ENCODE measurements around the gene RAD23A. TPM values are rescaled to one million over a fixed set of nuclear protein-coding genes. Genes with fewer than 3 reads are reported as not detected.
A peak's percentile ranks its signal among the peaks of the same experiment; 100 is the strongest.

Gene RAD23A
- polyA plus RNA-seq, 4 donors = 93.0 to 114 (median 98.4) TPM

DNA sequence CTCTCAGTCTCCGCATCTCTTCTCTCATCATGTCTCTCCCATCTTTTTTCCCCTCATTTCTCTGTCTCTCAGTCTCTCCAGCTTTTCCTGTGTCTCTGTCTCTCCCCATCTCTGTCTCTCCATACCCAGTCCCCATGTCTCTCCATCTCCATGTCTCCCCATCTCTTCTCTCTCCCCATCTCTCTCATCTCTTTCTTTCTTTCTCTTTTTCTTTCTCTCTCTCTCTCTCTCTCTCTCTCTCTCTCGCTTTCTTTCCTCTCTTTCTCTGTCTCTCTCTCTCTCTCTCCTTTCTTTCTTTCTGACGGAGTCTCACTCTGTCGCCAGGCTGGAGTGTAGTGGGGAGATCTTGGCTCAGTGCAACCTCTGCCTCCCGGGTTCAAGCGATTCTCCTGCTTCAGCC, 37.0 kb downstream of the RAD23A start:
- DNase-seq (no peak), FAIRE-seq (no peak)
- Histone ChIP-seq H3K4me3 (ENCODE audit: low read depth in 1 of 3, low read length in 3 of 3) (no peak overlapping the region), H3K27me3 (ENCODE audit: control insufficient read depth in 3 of 3, insufficient read depth in 3 of 3, low read length in 3 of 3) (peaks cover 0 to 57% (median 0%) of the 10 kb centered on the region in 3 donors), H3K36me3 (ENCODE audit: control insufficient read depth in 3 of 3, insufficient read depth in 2 of 3, low read depth in 1 of 3, low read length in 3 of 3) (no peaks in the 10 kb centered on the region), H3K9me3 (ENCODE audit: control insufficient read depth in 2 of 2, insufficient read depth in 1 of 2, low read depth in 1 of 2, low read length in 1 of 2) (no peaks in the 10 kb centered on the region), H3K27ac (ENCODE audit: low read depth in 1 of 3, low read length in 2 of 3) (no peak overlapping the region), H3K4me1 (ENCODE audit: control insufficient read depth in 3 of 3, insufficient read depth in 2 of 3, low read depth in 1 of 3, low read length in 2 of 3) (peaks cover 0 to 17% (median 0%) of the 10 kb centered on the region in 3 donors)
- 73 to 88% (median 82%) methylated on average over 6 of the region's 6 CpGs for WGBS, 3 donors

DNA sequence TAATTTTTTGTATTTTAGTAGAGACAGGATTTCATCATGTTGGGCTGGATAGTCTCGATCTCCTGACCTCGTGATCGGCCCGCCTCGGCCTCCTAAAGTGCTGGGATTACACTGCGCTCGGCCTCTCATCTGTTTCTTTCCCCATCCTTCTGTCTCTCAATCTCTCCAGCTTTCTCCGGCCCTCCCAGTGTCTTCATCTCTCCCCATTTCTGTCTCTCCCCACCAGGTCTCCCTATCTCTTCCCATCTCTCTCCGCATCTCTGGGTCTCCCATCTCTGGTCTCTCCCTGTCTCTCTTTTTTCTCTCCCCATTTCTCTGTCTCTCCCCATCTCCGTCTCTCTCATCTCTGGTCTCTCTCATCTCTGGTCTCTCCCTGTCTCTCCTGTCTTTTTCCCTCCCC, 37.4 kb downstream of the RAD23A start:
- H3K36me3 ChIP-seq (ENCODE audit: control insufficient read depth in 3 of 3, insufficient read depth in 2 of 3, low read depth in 1 of 3, low read length in 3 of 3) = no peaks in the 10 kb centered on the region
- H3K4me1 ChIP-seq (ENCODE audit: control insufficient read depth in 3 of 3, insufficient read depth in 2 of 3, low read depth in 1 of 3, low read length in 2 of 3) = peaks cover 0 to 17% (median 0%) of the 10 kb centered on the region in 3 donors
- DNase-seq (no peak), FAIRE-seq (no peak)
- H3K27me3 ChIP-seq (ENCODE audit: control insufficient read depth in 3 of 3, insufficient read depth in 3 of 3, low read length in 3 of 3) = peaks cover 0 to 62% (median 0%) of the 10 kb centered on the region in 3 donors
- peak overlapping the region in 1 of 3 donors; percentile 3 for H3K4me3 ChIP-seq (ENCODE audit: low read depth in 1 of 3, low read length in 3 of 3)
- H3K9me3 ChIP-seq (ENCODE audit: control insufficient read depth in 2 of 2, insufficient read depth in 1 of 2, low read depth in 1 of 2, low read length in 1 of 2) = no peaks in the 10 kb centered on the region
- H3K27ac ChIP-seq (ENCODE audit: low read depth in 1 of 3, low read length in 2 of 3) = no peak overlapping the region
- 9 to 51% (median 29%) methylated on average over 9 to 10 of the region's 10 CpGs for WGBS, 3 donors

DNA sequence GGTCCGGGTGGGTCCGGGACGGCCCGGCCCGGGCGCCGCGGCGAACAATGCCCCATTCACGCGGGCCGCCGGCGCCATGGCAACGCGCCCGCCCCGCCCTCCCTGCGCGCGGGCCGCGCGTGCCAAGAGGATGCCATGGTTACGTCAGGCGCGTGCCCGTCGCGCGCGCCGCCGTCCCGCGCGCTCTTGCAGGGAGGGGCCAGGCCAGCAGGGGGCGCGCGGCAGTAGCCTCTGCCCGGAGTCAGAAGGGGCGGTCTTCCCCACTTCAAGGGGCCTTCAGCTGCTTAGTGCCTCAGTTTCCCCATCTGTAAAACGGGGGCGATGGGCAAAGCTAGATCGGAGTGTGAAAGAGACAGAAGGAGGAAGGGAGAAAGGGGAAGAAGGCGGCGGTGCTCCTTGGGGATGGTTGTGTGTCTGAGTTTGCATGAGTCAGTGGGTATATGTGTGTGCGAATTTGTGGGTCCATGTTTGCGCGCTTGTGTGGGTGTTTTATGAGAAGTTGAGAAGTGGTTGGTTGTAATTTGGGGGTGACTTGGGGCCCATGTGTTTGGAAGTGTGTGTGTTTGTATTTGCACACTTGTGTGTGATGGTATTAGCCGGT, 38.0 kb downstream of the RAD23A start:
- Histone ChIP-seq H3K9me3 (ENCODE audit: control insufficient read depth in 2 of 2, insufficient read depth in 1 of 2, low read depth in 1 of 2, low read length in 1 of 2) (no peaks in the 10 kb centered on the region), H3K4me1 (ENCODE audit: control insufficient read depth in 3 of 3, insufficient read depth in 2 of 3, low read depth in 1 of 3, low read length in 2 of 3) (peaks cover 0 to 17% (median 0%) of the 10 kb centered on the region in 3 donors), H3K4me3 (ENCODE audit: low read depth in 1 of 3, low read length in 3 of 3) (peak overlapping the region in 1 of 3 donors; percentile 3), H3K36me3 (ENCODE audit: control insufficient read depth in 3 of 3, insufficient read depth in 2 of 3, low read depth in 1 of 3, low read length in 3 of 3) (no peaks in the 10 kb centered on the region), H3K27me3 (ENCODE audit: control insufficient read depth in 3 of 3, insufficient read depth in 3 of 3, low read length in 3 of 3) (peaks cover 0 to 65% (median 0%) of the 10 kb centered on the region in 3 donors), H3K27ac (ENCODE audit: low read depth in 1 of 3, low read length in 2 of 3) (no peak overlapping the region)
- no peak for FAIRE-seq
- WGBS, 3 donors = 7 to 9% (median 8%) methylated on average over 44 to 51 of the region's 51 CpGs
- peak; percentile 70 to 90 for DNase-seq

DNA sequence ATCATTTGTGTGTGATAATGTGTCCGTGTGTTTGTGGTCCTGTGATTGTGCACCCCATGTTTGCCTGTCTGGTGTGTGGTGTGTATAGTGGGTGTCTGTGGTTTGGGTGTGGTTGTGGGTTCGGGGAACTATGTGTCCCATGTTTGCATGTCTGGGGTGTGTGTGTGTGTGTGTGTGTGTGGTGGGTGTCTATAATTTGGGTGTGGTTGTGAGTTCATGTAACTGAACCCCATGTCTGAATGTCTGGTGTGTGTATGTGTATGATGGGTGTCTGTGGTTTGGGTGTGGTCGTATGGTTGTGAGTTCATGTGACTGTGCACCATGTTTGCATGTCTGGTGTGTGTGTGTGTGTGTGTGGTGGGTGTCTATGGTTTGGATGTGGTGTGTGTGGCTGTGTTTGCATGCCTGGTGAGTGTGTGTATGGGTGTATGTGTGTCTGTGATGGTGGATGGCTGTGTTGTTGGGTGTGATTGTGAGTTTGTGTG, 38.5 kb downstream of the RAD23A start:
- H3K36me3 ChIP-seq (ENCODE audit: control insufficient read depth in 3 of 3, insufficient read depth in 2 of 3, low read depth in 1 of 3, low read length in 3 of 3) = no peaks in the 10 kb centered on the region
- H3K4me3 ChIP-seq (ENCODE audit: low read depth in 1 of 3, low read length in 3 of 3) = no peak overlapping the region
- 55 to 71% (median 59%) methylated on average over 3 of the region's 3 CpGs for WGBS, 3 donors
- DNase-seq (no peak), FAIRE-seq (no peak)
- peak overlapping the region in 1 of 3 donors; percentile 52 for H3K27ac ChIP-seq (ENCODE audit: low read depth in 1 of 3, low read length in 2 of 3)
- peaks cover 0 to 17% (median 0%) of the 10 kb centered on the region in 3 donors for H3K4me1 ChIP-seq (ENCODE audit: control insufficient read depth in 3 of 3, insufficient read depth in 2 of 3, low read depth in 1 of 3, low read length in 2 of 3)
- peaks cover 0 to 67% (median 0%) of the 10 kb centered on the region in 3 donors for H3K27me3 ChIP-seq (ENCODE audit: control insufficient read depth in 3 of 3, insufficient read depth in 3 of 3, low read length in 3 of 3)
- no peaks in the 10 kb centered on the region for H3K9me3 ChIP-seq (ENCODE audit: control insufficient read depth in 2 of 2, insufficient read depth in 1 of 2, low read depth in 1 of 2, low read length in 1 of 2)

DNA sequence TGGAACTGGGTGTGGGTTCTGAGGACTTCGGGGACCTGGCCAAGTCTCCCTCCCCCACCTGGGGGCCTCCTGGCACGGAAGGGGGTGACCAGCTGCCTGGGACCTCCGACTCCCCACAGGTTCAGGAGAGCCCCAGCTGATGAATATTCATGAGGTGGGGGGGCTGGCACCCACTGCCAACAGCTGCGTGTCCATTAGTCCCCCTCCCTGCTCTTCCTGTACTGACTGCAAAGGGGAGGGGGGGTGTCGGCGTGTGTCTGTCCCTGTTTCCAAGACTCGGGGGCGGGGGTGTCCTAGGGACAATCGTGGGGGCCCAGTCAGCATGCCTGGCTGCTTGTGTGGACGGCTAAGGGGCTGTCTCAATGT, 39.0 kb downstream of the RAD23A start:
- 19 to 30% (median 28%) methylated on average over 10 of the region's 10 CpGs for WGBS, 3 donors
- H3K4me1 ChIP-seq (ENCODE audit: control insufficient read depth in 3 of 3, insufficient read depth in 2 of 3, low read depth in 1 of 3, low read length in 2 of 3) = peaks cover 0 to 17% (median 0%) of the 10 kb centered on the region in 3 donors
- no peaks in the 10 kb centered on the region for H3K36me3 ChIP-seq (ENCODE audit: control insufficient read depth in 3 of 3, insufficient read depth in 2 of 3, low read depth in 1 of 3, low read length in 3 of 3)
- no peaks in the 10 kb centered on the region for H3K9me3 ChIP-seq (ENCODE audit: control insufficient read depth in 2 of 2, insufficient read depth in 1 of 2, low read depth in 1 of 2, low read length in 1 of 2)
- no peak for FAIRE-seq
- peaks cover 0 to 71% (median 0%) of the 10 kb centered on the region in 3 donors for H3K27me3 ChIP-seq (ENCODE audit: control insufficient read depth in 3 of 3, insufficient read depth in 3 of 3, low read length in 3 of 3)
- peak overlapping the region in 2 of 3 donors; percentile 32 to 52 for H3K27ac ChIP-seq (ENCODE audit: low read depth in 1 of 3, low read length in 2 of 3)
- no peak for DNase-seq
- no peak overlapping the region for H3K4me3 ChIP-seq (ENCODE audit: low read depth in 1 of 3, low read length in 3 of 3)

DNA sequence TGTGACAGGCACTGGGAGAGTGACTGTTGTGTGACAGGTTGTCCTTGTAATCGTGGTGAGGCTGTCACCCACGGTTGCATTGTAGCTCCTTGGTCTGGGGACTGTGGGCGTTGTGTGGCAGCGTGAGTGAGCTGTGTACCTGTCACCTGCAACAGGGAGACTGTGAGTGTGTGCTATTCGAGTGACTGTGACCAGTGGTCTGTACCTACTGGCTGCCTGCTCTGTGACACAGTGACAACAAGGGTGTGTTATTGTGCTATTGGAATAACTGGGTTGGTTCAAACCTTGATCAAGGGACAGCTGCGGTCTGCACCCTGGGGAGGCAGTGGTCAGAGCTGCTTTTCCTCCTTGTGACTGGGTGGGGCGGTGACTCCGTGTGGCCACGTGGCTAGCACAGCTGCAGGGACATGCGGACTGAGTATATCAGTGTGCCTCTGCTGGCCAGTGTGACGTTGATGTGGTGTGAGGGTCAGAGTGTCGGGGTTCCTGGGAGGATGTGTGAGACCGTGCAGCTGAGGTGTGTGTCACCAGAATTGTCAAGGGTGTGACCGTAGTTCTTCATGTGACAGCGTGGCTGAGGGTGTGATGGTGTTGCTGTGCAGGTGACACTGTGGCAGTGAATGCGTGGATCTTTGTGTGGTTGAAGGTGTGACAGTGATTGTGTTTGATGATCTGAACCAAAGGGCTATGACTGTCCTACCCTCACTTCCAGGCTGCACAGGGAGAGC, 39.6 kb downstream of the RAD23A start:
- no peaks in the 10 kb centered on the region for H3K36me3 ChIP-seq (ENCODE audit: control insufficient read depth in 3 of 3, insufficient read depth in 2 of 3, low read depth in 1 of 3, low read length in 3 of 3)
- no peaks in the 10 kb centered on the region for H3K9me3 ChIP-seq (ENCODE audit: control insufficient read depth in 2 of 2, insufficient read depth in 1 of 2, low read depth in 1 of 2, low read length in 1 of 2)
- H3K4me1 ChIP-seq (ENCODE audit: control insufficient read depth in 3 of 3, insufficient read depth in 2 of 3, low read depth in 1 of 3, low read length in 2 of 3) = peaks cover 0 to 17% (median 0%) of the 10 kb centered on the region in 3 donors
- H3K4me3 ChIP-seq (ENCODE audit: low read depth in 1 of 3, low read length in 3 of 3) = no peak overlapping the region
- peak; percentile 68 to 92 for DNase-seq
- H3K27me3 ChIP-seq (ENCODE audit: control insufficient read depth in 3 of 3, insufficient read depth in 3 of 3, low read length in 3 of 3) = peaks cover 0 to 76% (median 0%) of the 10 kb centered on the region in 3 donors
- no peak for FAIRE-seq
- peak overlapping the region in 2 of 3 donors; percentile 32 to 52 for H3K27ac ChIP-seq (ENCODE audit: low read depth in 1 of 3, low read length in 2 of 3)
- 12 to 40% (median 16%) methylated on average over 16 of the region's 16 CpGs for WGBS, 3 donors

DNA sequence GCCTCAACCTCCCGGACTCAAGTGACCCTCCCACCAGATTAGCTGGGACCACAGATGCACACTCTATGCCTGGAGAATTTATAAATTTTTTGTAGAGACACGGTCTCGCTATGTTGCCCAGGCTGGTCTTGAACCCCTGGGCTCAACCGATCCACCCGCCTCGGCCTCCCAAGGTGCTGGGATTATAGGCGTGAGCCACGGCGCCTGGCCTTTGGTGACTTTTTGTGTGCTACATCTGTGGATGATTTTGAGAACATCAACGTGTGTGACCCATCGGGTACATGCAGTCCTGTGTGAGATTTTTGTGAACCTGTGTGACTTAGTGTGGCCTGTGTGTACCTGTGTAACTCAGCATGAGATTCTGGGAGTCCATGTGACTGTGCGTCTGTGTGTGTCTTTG, 41.1 kb downstream of the RAD23A start:
- peaks cover 0 to 84% (median 0%) of the 10 kb centered on the region in 3 donors for H3K27me3 ChIP-seq (ENCODE audit: control insufficient read depth in 3 of 3, insufficient read depth in 3 of 3, low read length in 3 of 3)
- no peaks in the 10 kb centered on the region for H3K36me3 ChIP-seq (ENCODE audit: control insufficient read depth in 3 of 3, insufficient read depth in 2 of 3, low read depth in 1 of 3, low read length in 3 of 3)
- H3K4me1 ChIP-seq (ENCODE audit: control insufficient read depth in 3 of 3, insufficient read depth in 2 of 3, low read depth in 1 of 3, low read length in 2 of 3) = peaks cover 0 to 17% (median 0%) of the 10 kb centered on the region in 3 donors
- DNase-seq (no peak), FAIRE-seq (no peak)
- 93 to 96% (median 96%) methylated on average over 12 of the region's 12 CpGs for WGBS, 3 donors
- H3K4me3 ChIP-seq (ENCODE audit: low read depth in 1 of 3, low read length in 3 of 3) = no peak overlapping the region
- H3K9me3 ChIP-seq (ENCODE audit: control insufficient read depth in 2 of 2, insufficient read depth in 1 of 2, low read depth in 1 of 2, low read length in 1 of 2) = no peaks in the 10 kb centered on the region
- no peak overlapping the region for H3K27ac ChIP-seq (ENCODE audit: low read depth in 1 of 3, low read length in 2 of 3)

DNA sequence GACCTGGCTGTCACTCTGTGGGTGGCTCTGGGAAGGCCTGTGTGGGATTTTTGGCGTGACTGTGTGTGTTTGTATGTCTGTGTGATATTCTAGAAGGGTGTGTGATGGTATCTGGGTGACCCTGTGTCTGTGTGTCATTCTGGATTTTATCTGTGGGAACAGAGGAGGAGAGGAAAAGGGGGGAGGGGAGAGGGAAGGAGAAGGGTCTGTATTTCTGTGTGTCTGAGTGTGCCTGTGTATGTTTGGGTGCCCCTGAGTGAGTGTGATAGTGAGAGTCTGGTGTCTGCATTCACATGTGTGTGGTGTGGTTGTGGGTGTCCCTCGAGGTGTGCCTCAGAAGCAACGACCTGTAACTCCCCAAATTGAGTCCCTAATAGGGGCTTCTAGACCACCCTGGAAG, 41.5 kb downstream of the RAD23A start:
- Histone ChIP-seq H3K27ac (ENCODE audit: low read depth in 1 of 3, low read length in 2 of 3) (no peak overlapping the region), H3K36me3 (ENCODE audit: control insufficient read depth in 3 of 3, insufficient read depth in 2 of 3, low read depth in 1 of 3, low read length in 3 of 3) (no peaks in the 10 kb centered on the region), H3K27me3 (ENCODE audit: control insufficient read depth in 3 of 3, insufficient read depth in 3 of 3, low read length in 3 of 3) (peaks cover 0 to 81% (median 0%) of the 10 kb centered on the region in 3 donors), H3K9me3 (ENCODE audit: control insufficient read depth in 2 of 2, insufficient read depth in 1 of 2, low read depth in 1 of 2, low read length in 1 of 2) (no peaks in the 10 kb centered on the region), H3K4me1 (ENCODE audit: control insufficient read depth in 3 of 3, insufficient read depth in 2 of 3, low read depth in 1 of 3, low read length in 2 of 3) (peaks cover 0 to 17% (median 0%) of the 10 kb centered on the region in 3 donors), H3K4me3 (ENCODE audit: low read depth in 1 of 3, low read length in 3 of 3) (no peak overlapping the region)
- WGBS, 3 donors = 63 to 89% (median 72%) methylated on average over 3 of the region's 3 CpGs
- FAIRE-seq (no peak), DNase-seq (no peak)

Measured in small intestine (tissue), 7 donors.